ENCODE measurements around the gene ZNF282.

DNA sequence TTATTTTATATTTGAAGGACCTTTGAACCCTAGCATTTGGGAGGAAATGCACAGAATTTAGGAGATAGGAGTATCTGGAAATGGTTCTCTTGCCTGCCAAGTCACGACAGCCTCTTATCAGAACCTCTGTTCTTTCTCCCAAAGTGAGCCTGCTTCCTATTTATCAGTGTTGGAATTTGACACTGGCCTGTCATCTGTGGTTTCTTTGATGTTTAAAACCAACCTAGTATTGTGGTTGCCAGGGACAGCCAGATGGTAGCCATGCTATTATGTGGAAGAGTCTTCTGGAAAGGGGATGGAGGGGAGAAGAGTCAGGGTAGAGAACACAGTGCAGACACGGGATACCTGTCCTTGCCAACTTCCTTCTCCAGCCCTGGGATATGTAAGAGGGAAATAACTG, 21.1 kb downstream of the ZNF282 start:
- TF ChIP-seq, protein P1, sequence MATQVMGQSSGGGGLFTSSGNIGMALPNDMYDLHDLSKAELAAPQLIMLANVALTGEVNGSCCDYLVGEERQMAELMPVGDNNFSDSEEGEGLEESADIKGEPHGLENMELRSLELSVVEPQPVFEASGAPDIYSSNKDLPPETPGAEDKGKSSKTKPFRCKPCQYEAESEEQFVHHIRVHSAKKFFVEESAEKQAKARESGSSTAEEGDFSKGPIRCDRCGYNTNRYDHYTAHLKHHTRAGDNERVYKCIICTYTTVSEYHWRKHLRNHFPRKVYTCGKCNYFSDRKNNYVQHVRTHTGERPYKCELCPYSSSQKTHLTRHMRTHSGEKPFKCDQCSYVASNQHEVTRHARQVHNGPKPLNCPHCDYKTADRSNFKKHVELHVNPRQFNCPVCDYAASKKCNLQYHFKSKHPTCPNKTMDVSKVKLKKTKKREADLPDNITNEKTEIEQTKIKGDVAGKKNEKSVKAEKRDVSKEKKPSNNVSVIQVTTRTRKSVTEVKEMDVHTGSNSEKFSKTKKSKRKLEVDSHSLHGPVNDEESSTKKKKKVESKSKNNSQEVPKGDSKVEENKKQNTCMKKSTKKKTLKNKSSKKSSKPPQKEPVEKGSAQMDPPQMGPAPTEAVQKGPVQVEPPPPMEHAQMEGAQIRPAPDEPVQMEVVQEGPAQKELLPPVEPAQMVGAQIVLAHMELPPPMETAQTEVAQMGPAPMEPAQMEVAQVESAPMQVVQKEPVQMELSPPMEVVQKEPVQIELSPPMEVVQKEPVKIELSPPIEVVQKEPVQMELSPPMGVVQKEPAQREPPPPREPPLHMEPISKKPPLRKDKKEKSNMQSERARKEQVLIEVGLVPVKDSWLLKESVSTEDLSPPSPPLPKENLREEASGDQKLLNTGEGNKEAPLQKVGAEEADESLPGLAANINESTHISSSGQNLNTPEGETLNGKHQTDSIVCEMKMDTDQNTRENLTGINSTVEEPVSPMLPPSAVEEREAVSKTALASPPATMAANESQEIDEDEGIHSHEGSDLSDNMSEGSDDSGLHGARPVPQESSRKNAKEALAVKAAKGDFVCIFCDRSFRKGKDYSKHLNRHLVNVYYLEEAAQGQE (IDR thresholded peaks at IDR 0.05; ENCODE audit: borderline replicate concordance): no peak
- TF ChIP-seq, protein P1 (CRISPR knock-in tag; IDR thresholded peaks at IDR 0.05; ENCODE audit: low read depth): no peak
- TF ChIP-seq BRCA1 (IDR thresholded peaks at IDR 0.05) (no peak), BRCA1 (CRISPR knock-in tag; IDR thresholded peaks at IDR 0.05) (no peak), SMC3 (conservative IDR thresholded peaks at IDR 0.05; ENCODE audit: insufficient read depth, low read depth, low read length) (no peak)
- TF ChIP-seq, protein P2, sequence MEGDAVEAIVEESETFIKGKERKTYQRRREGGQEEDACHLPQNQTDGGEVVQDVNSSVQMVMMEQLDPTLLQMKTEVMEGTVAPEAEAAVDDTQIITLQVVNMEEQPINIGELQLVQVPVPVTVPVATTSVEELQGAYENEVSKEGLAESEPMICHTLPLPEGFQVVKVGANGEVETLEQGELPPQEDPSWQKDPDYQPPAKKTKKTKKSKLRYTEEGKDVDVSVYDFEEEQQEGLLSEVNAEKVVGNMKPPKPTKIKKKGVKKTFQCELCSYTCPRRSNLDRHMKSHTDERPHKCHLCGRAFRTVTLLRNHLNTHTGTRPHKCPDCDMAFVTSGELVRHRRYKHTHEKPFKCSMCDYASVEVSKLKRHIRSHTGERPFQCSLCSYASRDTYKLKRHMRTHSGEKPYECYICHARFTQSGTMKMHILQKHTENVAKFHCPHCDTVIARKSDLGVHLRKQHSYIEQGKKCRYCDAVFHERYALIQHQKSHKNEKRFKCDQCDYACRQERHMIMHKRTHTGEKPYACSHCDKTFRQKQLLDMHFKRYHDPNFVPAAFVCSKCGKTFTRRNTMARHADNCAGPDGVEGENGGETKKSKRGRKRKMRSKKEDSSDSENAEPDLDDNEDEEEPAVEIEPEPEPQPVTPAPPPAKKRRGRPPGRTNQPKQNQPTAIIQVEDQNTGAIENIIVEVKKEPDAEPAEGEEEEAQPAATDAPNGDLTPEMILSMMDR (IDR thresholded peaks at IDR 0.05 in 2 of 3, conservative IDR thresholded peaks at IDR 0.05 in 1 of 3; ENCODE audit: insufficient read depth in 2 of 3, low read depth in 1 of 3, low read length in 3 of 3): no peak
